HG03442 (cell line): Measurements from ENCODE around the gene OTUD3.

Experiments
- ATAC-seq: cut with Tn5 transposase; IDR thresholded peaks from one replicate; pipeline ENCODE4 v1.9.1; 2021; ENCODE audit warnings: mild to moderate bottlenecking, moderate library complexity; ENCODE audit not compliant: unreplicated experiment

OTUD3 gene

GRCh38 chr1:19945914-19946313 lies 63.7 kb downstream of the OTUD3 start:
- ATAC-seq = no peak

- ATAC-seq = no peak
Measured at GRCh38 chr1:19946331-19946751, 64.1 kb downstream of the OTUD3 start.

- ATAC-seq = no peak
Measured at GRCh38 chr1:19946971-19947370, 64.8 kb downstream of the OTUD3 start.

GRCh38 chr1:19949016-19949415 lies 66.8 kb downstream of the OTUD3 start:
- no peak for ATAC-seq

- ATAC-seq = no peak
Measured at GRCh38 chr1:19954059-19954458, 71.9 kb downstream of the OTUD3 start.

GRCh38 chr1:19955534-19956170 lies 73.5 kb downstream of the OTUD3 start:
- no peak for ATAC-seq

GRCh38 chr1:19957779-19958178 lies 75.6 kb downstream of the OTUD3 start:
- no peak for ATAC-seq

- no peak for ATAC-seq
Measured at GRCh38 chr1:19960591-19960990, 78.4 kb downstream of the OTUD3 start.
